Measurements from ENCODE around the gene UNC5B.

DNA sequence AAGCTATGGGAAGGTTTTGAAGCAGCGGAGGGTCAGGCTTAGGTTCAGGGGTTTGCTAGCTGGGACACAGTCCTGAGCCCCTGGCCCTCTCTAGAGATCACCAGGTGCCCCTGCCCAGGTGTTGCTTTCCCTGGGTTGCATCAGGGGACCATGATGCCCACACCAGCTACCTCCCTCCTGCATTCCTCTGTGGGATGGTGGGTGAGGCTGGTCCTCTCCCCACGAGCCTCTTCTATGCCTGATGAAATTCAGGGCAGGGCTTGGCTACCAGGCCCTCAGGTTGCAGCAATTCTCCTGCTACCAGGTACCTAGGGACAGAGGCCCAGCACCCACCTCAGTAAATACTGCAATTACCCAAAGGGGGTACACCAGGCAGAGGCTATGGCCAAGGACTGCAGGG lies 95.9 kb downstream of the UNC5B start:
- TF ChIP-seq POLR2A (IDR thresholded peaks at IDR 0.05; ENCODE audit: low read length) (no peak), GATA1 (IDR thresholded peaks at IDR 0.05; ENCODE audit: low read depth, low read length) (no peak)
